ENCODE results near the gene BPIFB1.

BPIFB1 gene

GRCh38 chr20:33299111-33299603 is 16.1 kb downstream of the BPIFB1 start:
- DNase-seq, result peak; percentile 47 to 66 (median 63)

GRCh38 chr20:33301192-33301930 is 18.3 kb downstream of the BPIFB1 start:
- DNase-seq, result no peak

- no peak for DNase-seq
Measured at GRCh38 chr20:33303595-33303994, 20.6 kb downstream of the BPIFB1 start.

GRCh38 chr20:33304046-33304445 is 21.0 kb downstream of the BPIFB1 start:
- DNase-seq, result no peak

DNA sequence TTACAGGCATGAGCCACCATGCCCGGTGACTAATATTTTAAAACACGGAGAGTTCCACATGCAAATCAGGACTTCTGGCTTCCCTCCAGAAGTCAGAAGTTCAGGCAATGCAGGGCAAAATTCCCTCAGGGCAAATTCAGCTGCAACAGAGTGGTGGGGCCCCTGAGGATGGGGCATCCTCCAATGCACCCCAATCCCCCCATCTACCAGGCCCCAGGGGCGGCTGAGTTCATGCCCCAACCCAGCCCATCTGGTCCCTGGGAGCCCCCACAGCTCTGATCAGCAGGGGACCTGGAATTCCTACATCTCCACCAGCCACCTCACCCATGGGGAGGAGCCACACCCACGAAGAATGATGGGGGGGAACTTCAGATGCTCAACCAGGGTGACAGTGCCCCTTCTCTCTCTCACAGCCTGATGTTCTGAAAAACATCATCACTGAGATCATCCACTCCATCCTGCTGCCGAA is 22.6 kb downstream of the BPIFB1 start:
- DNase-seq, result no peak

DNA sequence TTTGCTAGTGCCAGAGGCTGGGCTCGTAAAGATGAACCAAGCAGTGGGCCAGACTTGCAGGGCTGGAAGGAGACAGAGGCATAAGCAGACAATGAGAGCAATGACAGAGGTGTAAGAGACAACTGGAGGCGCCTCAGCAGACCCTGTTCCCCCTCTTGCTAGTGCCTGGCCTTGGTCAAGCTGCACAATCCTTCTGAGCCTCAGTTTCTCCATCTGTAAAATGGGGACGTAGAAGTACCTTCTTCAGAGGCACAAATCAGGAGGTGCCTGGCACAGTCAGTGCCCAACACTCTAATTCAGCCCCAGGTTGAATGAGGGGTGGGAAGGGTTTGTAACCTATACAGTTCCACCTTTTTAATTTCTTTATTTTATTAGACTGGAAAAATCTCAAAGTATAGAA is 23.2 kb downstream of the BPIFB1 start:
- DNase-seq, result no peak

- DNase-seq, result no peak
Measured at GRCh38 chr20:33306807-33307206, 23.8 kb downstream of the BPIFB1 start.

DNA sequence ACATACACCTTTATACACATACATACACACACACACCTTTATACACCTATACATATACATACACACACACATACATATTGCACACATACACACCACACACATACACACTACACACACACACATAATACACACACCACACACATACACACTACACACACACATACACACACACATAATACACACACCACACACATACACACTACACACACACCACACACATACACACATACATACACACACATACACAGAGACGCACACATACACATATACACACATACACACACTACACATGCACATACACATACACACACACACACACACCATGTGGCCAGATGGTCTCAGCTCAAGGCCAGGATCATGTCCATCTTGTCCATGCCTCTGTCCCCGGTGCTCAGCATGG is 25.7 kb downstream of the BPIFB1 start:
- DNase-seq, result no peak

GRCh38 chr20:33309631-33310030 is 26.6 kb downstream of the BPIFB1 start:
- no peak for DNase-seq

DNA sequence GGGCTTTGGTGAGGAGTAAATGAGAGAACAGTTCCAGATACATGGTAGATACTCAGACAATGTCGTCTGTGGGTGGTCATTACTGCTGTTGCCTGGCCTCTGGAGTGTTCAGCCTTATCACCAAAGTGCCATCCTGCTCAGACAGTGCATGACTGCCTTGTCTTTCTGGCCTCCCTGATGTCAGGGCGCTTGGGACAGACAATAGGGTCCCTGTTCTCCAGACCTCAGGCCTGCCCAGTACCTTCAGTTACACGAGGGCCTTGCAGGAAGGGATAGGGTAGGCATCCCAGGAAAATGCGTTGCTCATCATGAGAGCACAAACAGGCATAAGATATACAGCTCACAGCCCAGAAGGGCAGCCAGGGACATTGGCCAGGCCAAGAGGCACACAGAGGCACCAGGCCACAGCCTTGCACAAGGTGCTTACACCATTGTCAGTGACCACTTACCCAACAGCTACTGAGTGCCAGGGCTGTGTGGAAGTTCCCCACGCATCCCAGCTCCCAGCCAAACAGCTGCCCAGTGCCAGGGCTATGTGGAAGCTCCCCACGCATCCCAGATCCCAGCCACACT is 27.4 kb downstream of the BPIFB1 start:
- DNase-seq, result no peak

DNA sequence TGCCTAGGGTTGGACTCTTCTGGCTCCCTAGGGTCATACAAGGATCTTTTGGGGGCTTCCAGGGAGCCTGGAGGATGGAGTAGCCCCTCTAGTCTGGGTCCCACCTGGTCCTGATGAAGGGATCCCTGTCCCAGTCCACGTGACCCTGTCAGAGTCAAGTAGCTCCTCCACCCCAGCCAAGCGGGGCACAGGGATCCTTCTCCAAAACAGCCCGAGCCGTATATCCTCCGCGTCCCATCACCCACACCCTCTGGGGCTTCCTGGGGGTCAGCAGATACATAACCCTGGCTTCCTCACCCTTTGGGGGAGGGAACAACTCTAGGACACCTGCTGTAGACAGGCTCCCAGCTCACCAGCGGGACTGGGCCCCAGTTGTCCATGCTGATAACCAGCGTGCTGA is 28.0 kb downstream of the BPIFB1 start:
- no peak for DNase-seq

DNA sequence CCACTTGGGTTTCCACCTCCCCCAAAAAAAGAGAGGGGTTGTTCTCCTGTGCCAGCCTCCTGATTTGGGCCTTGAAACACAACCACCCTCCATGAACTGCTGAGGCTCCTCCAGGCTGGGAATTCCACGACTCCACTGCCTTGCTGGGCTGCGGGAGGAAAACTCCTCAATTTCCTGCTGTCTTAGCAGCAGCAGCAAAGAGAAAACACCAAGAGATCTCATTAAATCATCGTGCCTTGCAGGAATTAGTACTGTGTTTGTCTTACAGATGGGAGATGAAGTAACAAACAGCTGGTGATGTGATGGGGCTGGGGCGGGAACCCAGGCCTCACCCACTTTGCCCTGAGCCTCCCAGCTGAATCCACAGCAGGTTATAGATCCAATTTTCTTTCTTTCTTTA is 29.0 kb downstream of the BPIFB1 start:
- DNase-seq, result no peak

DNA sequence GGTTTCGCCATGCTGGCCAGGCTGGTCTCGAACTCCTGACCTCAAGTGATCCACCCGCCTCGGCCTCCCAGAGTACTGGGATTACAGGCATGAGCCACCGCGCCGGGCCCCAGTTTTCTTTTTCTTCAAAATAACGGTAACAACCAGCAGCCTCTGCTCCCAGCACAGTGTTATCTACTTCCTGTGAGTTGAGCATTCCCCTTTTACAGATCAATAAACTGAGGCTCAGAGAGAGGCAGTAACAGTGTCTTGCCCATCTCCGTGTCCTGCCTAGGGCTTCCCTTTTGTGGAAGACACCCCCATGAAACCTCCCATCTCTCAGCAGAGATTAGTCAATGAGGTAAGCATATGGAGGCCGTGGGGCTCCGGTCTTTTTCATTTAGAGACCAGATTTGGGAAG is 29.6 kb downstream of the BPIFB1 start:
- DNase-seq, result no peak

DNA sequence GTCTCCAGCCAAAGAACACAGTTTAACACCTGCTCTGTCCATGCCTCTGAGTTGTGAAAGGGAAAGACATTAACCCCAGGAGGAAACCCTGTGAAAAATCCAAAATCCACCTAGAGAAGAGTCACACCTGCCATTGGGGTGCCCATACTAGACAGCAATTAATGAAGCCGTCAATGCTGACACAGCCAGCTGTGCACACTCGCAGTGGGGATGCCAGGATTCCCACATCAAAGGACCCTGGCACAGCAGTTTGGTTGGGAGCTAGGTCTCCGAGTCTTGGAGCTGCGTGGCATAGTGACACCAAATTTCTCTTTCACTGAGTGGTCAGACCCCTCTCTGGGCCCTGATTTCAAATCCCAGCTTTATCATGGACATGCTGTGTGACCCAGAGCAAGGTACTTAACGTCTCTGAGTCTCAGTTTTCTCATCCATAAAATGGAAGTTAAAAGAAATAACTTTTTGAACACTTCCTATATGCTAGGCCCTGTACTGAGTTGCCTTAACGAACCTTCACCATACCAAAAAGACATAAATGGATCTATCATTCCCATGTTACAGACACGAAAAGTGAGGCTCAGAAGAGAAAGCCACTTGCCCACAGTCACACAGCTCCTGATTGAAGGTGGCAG is 30.8 kb downstream of the BPIFB1 start:
- peak in 1 of 3 experiments; percentile 28 for DNase-seq

DNA sequence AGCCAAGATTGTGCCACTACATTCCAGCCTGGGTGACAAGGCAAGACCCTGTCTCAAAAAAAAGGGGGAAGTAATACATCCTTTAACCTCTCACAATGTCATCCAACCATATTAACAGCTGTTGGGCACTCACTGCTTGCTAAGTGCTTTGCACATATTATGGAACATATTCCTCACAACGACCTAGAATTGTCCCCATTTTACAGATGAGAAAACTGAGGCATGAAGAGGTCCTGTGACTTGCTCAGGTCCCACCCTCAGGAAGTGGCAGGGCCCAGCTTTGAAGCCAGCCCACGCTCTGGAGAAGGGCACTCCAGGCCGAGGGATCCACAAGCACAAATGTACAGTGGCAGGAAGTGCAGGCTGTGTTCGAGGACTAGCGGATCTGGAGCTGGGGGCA is 33.3 kb downstream of the BPIFB1 start:
- no peak for DNase-seq

DNA sequence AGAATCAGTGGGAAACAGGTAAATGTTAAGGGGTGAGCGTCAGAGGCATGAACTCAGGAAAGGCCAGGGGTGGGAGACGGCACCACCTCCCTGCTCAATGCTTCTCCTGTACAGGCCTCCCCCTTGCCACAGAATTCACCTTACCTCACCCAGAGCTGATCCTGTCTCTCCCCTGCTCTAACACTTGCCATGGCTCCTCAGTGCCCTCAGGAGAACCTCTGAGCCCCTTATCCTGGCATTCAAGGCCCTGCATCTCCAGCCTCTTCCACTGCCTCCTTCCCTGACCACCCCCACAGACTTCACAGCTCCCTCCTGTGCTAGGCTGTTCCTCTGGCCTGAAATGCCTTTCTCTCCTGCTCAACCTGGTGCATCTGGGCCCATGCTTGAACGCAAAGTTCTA is 33.9 kb downstream of the BPIFB1 start:
- no peak for DNase-seq

DNA sequence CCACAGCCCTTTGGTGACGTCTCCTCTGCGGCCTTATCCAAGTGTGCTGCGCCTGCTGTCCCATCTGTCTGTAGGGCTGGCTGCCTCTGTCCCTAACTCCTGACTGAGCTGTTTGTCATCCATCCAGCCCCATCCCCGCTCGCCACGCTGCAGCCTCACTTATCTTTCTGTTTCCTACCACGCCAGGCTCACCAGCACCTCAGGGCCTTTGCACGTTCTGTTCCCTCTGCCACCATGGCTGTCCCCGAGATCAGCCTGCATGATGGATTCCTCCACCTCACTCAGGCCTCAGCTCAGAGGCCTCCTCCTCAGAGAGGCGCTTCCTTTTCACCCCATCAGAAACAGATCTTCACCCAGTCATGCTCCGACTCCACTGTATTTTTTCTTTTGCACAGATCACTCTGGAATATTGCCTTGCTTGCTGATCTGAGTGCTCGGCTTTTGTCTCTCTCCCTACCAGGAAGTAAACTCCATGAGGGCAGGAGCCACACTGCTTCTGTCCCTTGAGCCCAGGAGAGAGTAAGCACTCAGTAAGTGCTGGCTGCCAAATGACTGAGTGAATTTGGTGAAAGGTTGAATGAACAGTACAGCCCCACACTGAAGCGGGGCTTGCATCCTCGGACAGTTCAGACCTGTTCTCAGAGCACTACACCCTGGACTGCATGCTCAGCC is 34.5 kb downstream of the BPIFB1 start:
- DNase-seq, result no peak

- DNase-seq, result peak in 1 of 3 experiments; percentile 25
Measured at GRCh38 chr20:33318096-33318429, 35.0 kb downstream of the BPIFB1 start.

DNA sequence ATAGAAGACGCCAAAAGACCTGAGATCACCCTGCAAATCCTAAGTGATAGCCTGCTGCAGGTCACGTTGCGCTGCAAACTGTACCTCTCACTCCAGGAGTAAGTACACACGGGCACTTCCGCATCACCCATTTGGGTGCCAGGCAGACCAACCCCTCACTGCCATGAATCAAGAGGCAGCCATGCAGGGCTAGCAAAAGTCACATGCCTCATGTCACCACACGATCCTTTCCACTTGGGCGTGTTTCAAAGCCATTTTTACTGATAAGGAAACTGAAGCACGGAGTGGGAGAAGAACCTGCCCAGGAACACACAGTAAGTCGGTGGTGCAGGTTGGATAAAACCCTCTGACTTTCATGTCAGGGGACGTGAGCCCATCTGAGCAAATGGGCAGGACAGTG is 37.0 kb downstream of the BPIFB1 start:
- DNase-seq, result no peak

DNA sequence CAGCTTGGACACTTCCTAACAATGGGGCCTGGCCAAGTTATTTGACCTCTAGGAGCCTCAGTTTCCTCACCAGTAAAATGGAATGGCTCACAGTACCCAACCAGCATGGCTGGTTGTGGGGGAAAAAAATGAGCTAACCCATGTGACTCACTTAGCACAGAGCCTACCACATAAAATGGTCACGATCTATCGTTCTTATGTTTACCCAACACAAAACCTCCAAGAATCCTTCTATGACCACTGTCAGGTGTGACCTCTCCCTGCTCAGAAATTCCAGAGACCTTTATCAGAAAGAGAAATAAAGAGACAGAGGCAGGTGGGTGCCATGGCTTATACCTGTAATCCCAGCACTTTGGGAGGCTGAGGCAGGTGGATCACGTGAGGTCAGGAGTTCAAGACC is 39.4 kb downstream of the BPIFB1 start:
- DNase-seq, result no peak

- DNase-seq, result no peak
Measured at GRCh38 chr20:33323236-33323635, 40.2 kb downstream of the BPIFB1 start.

- no peak for DNase-seq
Measured at GRCh38 chr20:33325350-33325749, 42.3 kb downstream of the BPIFB1 start.
